Neuron (in vitro differentiated cells): ENCODE results near the gene WT1.

Experiments
- H2AFZ ChIP-seq: one replicate; pipeline ENCODE4 v1.6.1; 2013; ENCODE audit warnings: low read depth, mild to moderate bottlenecking, inconsistent platforms, low read length, moderate library complexity
- H3K27me3 ChIP-seq: one replicate; pipeline ENCODE4 v1.6.1; 2013; ENCODE audit warnings: low read length; ENCODE audit not compliant: insufficient read depth
- H3K36me3 ChIP-seq: one replicate; pipeline ENCODE4 v1.6.1; 2013; ENCODE audit warnings: low read length; ENCODE audit not compliant: insufficient read depth
- H3K4me1 ChIP-seq: one replicate; pipeline ENCODE4 v1.6.1; 2013; ENCODE audit warnings: low read length; ENCODE audit not compliant: insufficient read depth
- H3K4me3 ChIP-seq: 2 replicates; pipeline ENCODE4 v1.5.1; 2013; ENCODE audit warnings: mild to moderate bottlenecking, low read length, moderate library complexity
- H3K9me3 ChIP-seq: one replicate; pipeline ENCODE4 v1.6.1; 2013; ENCODE audit warnings: low read length

The WT1 gene

DNA sequence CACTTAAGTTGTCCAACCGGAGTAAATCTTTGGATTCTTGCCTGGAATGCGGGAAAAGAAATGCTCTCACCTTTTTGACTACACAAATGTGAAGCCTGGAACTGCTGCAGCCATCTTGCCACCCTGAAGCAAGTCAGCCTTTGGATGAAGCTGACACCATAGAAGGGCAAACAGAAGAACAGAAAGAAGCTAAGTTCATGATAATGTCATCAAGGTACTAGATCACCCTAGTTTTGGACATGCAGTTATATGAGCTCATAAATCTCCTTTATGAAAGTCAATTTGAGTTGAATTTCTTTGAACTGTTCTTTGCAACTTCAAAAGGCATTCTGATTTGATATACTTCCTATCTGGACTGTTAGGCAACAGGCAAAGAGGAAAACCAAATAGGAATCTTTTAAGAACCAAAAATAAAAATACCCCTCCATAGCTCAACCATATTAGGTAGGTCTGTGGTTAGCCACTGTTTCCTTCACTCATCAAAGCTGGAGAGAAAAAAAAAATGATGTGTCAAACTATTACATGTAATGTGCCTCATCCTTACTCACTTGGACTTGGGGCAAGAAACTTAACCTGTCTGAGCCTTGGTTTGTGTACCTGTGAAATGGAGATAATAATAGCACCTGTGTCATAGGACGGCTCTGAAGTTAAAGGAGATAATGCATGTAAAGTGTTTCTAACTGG lies 91.9 kb downstream of the WT1 start:
- H3K36me3 ChIP-seq, result no peaks in the 10 kb centered on the region
- no peaks in the 10 kb centered on the region for H3K9me3 ChIP-seq
- no peak overlapping the region for H2AFZ ChIP-seq
- peaks cover 2% of the 10 kb centered on the region for H3K27me3 ChIP-seq
- no peak overlapping the region for H3K4me3 ChIP-seq
- H3K4me1 ChIP-seq, result no peaks in the 10 kb centered on the region

DNA sequence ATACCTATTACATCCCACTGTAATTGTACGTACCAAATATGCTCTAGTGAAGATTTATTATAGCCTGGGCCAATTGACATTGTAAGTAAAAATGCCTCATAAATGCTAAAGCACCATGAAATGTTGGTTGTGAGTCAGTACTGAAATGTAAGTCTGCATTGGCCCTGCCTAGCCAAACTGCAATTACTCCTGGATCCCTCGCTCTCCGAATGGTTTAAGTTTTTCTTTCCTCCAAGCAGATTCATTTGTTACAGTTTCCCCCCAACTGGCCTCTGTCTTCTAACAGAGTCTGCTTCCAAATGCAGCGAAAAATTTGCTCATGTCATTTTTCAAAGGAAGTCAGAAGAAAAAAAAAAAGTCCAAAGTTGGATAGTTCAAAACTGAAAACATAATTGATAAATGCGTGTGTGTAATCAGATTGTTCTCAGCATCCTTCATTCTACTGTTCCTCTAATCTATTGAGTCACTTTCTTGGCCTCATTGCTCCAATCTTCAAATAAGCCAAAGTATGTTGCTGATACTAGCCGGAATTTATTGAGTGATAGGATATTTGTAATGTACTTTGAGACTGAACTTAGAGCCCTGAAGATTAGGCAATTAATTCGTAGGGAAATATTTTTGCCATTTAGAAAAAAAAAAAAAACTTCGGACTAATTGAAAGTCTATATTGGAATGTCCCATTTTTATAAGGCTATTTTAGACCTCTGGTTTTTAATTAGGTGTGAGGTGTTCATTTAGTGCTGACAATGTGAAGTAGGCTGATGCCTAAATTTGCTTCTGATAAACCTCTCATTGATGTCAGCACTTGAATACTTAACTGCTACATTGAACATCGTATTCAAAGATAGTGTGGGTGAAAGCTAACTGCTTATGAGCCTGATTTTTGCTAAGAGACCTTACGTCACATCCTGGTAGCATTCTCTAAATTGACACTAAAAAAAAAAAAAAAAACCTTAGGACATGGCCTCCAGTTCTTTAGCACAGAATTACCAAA lies 93.4 kb downstream of the WT1 start:
- Histone ChIP-seq H2AFZ (no peak overlapping the region), H3K9me3 (no peaks in the 10 kb centered on the region), H3K4me3 (no peak overlapping the region), H3K4me1 (no peaks in the 10 kb centered on the region), H3K36me3 (no peaks in the 10 kb centered on the region), H3K27me3 (peaks cover 2% of the 10 kb centered on the region)

DNA sequence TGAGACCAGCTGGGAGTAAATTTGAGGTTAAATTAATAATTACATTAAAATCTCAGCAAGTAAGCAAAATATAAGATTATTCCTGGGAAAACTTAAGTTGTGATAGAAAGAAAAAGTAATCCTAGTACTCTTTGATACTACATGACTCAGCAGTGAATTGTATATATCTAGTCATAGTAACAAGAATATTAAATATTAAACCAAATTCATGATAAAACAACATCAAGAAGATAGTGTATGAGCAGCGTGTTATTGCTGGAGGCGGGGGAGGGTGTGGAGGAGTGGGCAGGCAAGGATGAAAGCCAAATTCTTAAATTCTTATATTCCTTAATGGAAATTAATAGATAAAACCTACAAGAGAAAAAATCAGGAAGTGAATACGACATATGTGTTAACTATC lies 95.2 kb downstream of the WT1 start:
- no peaks in the 10 kb centered on the region for H3K36me3 ChIP-seq
- no peak overlapping the region for H3K4me3 ChIP-seq
- H3K27me3 ChIP-seq, result no peaks in the 10 kb centered on the region
- H3K4me1 ChIP-seq, result no peaks in the 10 kb centered on the region
- no peak overlapping the region for H2AFZ ChIP-seq
- H3K9me3 ChIP-seq, result no peaks in the 10 kb centered on the region
